C4-2B (cell line): Measurements from ENCODE around the gene NEUROG1.
A peak's percentile ranks its signal among the peaks of the same experiment; 100 is the strongest.

Experiments
- H3K27ac ChIP-seq: fragments of 450-650 bp; 2 replicates; pipeline ENCODE4 v1.5.1; 2017
- CTCF ChIP-seq: fragments of 450-650 bp; conservative IDR thresholded peaks from 2 replicates; pipeline ENCODE4 v1.5.1; 2017; ENCODE audit warnings: mild to moderate bottlenecking
- ZFX ChIP-seq: fragments of 450-650 bp; IDR thresholded peaks from 2 replicates; pipeline ENCODE4 v1.6.1; 2017

The NEUROG1 gene

GRCh38 chr5:135514116-135514515, 21.6 kb downstream of the NEUROG1 start:
- TF ChIP-seq ZFX (no peak), CTCF (no peak)
- H3K27ac ChIP-seq = no peak overlapping the region

GRCh38 chr5:135511761-135512575, 23.8 kb downstream of the NEUROG1 start:
- H3K27ac ChIP-seq = no peak overlapping the region
- TF ChIP-seq ZFX (no peak), CTCF (no peak)

- no peak for TF ChIP-seq CTCF
- no peak for TF ChIP-seq ZFX
- no peak overlapping the region for H3K27ac ChIP-seq
Observed at GRCh38 chr5:135509995-135510394, 25.8 kb downstream of the NEUROG1 start.

GRCh38 chr5:135508496-135509005, 27.2 kb downstream of the NEUROG1 start:
- no peak for TF ChIP-seq CTCF
- TF ChIP-seq ZFX = no peak
- peak overlapping the region; percentile 34; the same call in 1 of the 2 replicates for H3K27ac ChIP-seq

GRCh38 chr5:135505973-135506372, 29.8 kb downstream of the NEUROG1 start:
- TF ChIP-seq CTCF (no peak), ZFX (no peak)
- no peak overlapping the region for H3K27ac ChIP-seq

GRCh38 chr5:135504376-135504775, 31.4 kb downstream of the NEUROG1 start:
- TF ChIP-seq CTCF (no peak), ZFX (no peak)
- H3K27ac ChIP-seq = no peak overlapping the region

GRCh38 chr5:135503871-135504270, 31.9 kb downstream of the NEUROG1 start:
- TF ChIP-seq CTCF = no peak
- no peak for TF ChIP-seq ZFX
- H3K27ac ChIP-seq = no peak overlapping the region
